Transverse colon (tissue), 4 donors: ENCODE results near the gene TRANK1.

Experiments used
- CTCF ChIP-seq, 5 experiments: fragments of 200-600 bp in 3 of 5; fragments of 450-650 bp in 2 of 5; sonication (generic) in 3 of 5; IDR thresholded peaks; 1 replicate in 2 of 5; 2 replicates in 3 of 5; pipeline ENCODE4 v1.5.1; 2016 to 2017; ENCODE audit warnings: antibody characterized with exemption in 5 of 5, inconsistent platforms in 3 of 5, mild to moderate bottlenecking in 2 of 5, moderate library complexity in 1 of 5
- EP300 ChIP-seq: sonication (generic); formaldehyde crosslinking; IDR thresholded peaks from one replicate; pipeline ENCODE4 v1.6.1; 2017; ENCODE audit warnings: antibody characterized with exemption, low read depth
- POLR2A ChIP-seq: fragments of 450-650 bp; IDR thresholded peaks from one replicate; pipeline ENCODE4 v1.6.1; 2016; ENCODE audit warnings: antibody characterized with exemption, mild to moderate bottlenecking, moderate library complexity
- POLR2AphosphoS5 ChIP-seq, 3 donors: sonication (generic); formaldehyde crosslinking; IDR thresholded peaks; one replicate each; pipeline ENCODE4 v1.6.1; 2016; ENCODE audit warnings: antibody characterized with exemption in 3 of 3

DNA sequence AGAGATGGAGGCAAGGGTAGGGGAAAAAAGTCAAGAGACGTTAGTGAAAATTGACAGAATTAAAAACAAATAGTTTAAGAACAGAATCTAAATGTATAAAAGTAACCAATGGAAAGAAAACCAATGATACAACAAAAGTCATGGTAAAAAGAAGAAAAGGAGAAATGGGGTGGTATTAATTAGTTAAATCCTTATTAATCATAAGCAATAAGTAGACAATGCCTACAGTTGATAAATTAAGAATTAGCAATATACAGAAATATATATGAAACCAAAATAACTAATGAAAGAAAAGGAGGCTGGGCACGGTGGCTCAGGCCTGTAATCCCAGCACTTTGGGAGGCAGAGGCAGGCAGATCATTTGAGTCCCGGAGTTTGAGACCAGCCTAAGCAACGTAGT, 24.2 kb upstream of the TRANK1 start:
- TF ChIP-seq CTCF (IDR thresholded peaks at IDR 0.05) (no peak), EP300 (no peak), POLR2A (no peak), POLR2AphosphoS5 (IDR thresholded peaks at IDR 0.05) (no peak)
